Lung (tissue), 12 donors: ENCODE data around the gene EPHB2. TPM values are rescaled to one million over a fixed set of nuclear protein-coding genes. Genes with fewer than 3 reads are reported as not detected.

ENCODE experiments used
- ATAC-seq: fragments of 200-7000 bp; cut with Tn5 transposase; one replicate; pipeline ENCODE4 v1.9.1; 2020; ENCODE audit warnings: moderate number of reproducible peaks; ENCODE audit not compliant: insufficient read depth, low FRiP score
- DNase-seq, 3 donors: peaks; one replicate each; pipeline ENCODE4 v3.0.0-alpha.2; 2013 to 2017
- H3K27ac ChIP-seq, 2 donors: one replicate each; pipeline ENCODE4 v1.5.1; 2013; ENCODE audit warnings: mild to moderate bottlenecking in 2 of 2, moderate library complexity in 2 of 2, control low read depth in 1 of 2, inconsistent platforms in 1 of 2, low read depth in 1 of 2, low read length in 1 of 2
- H3K27me3 ChIP-seq, 3 donors: one replicate each; pipeline ENCODE4 v1.5.1; 2013; ENCODE audit warnings: low read length in 2 of 3; ENCODE audit not compliant: control insufficient read depth in 3 of 3, insufficient read depth in 3 of 3
- H3K36me3 ChIP-seq, 4 donors: one replicate each; pipeline ENCODE4 v1.5.1; 2013; ENCODE audit warnings: low read length in 4 of 4, mild to moderate bottlenecking in 1 of 4, moderate library complexity in 1 of 4; ENCODE audit not compliant: control insufficient read depth in 4 of 4, insufficient read depth in 4 of 4
- H3K4me1 ChIP-seq, 5 donors: one replicate each; pipeline ENCODE4 v1.5.1; 2013; ENCODE audit warnings: low read length in 5 of 5, mild to moderate bottlenecking in 2 of 5, moderate library complexity in 1 of 5; ENCODE audit not compliant: control insufficient read depth in 5 of 5, insufficient read depth in 5 of 5
- H3K4me3 ChIP-seq: one replicate; pipeline ENCODE4 v1.5.1; 2013; ENCODE audit warnings: mild to moderate bottlenecking, control low read depth, moderate library complexity
- H3K9ac ChIP-seq, 2 donors: one replicate each; pipeline ENCODE4 v1.5.1; 2013; ENCODE audit warnings: low read length in 2 of 2, control low read depth in 1 of 2; ENCODE audit not compliant: insufficient read depth in 1 of 2
- H3K9me3 ChIP-seq, 4 donors: one replicate each; pipeline ENCODE4 v1.5.1; 2013; ENCODE audit warnings: low read length in 3 of 4, mild to moderate bottlenecking in 1 of 4, moderate library complexity in 1 of 4; ENCODE audit not compliant: control insufficient read depth in 4 of 4, insufficient read depth in 3 of 4
- WGBS, 2 donors: extraction: QIAGEN DNeasy Blood & Tissue Kit; methylation state at CpG; one replicate each; pipeline ENCODE4 v1.1.7; 2013; 5-methylcytosine and 5-hydroxymethylcytosine counted together
- polyA plus RNA-seq, 2 donors: library from polyadenylated mRNA; stranded (reverse); fragments of 200-250 nt; gene quantifications; one replicate each; pipeline ENCODE4 v1.2.1, GENCODE V29; 2013
- total RNA-seq, 2 donors: library from RNA; depleted of rRNA in 1 of 2; stranded (reverse); fragments of >200 nt in 1 of 2; gene quantifications; one replicate each; pipeline ENCODE4 v1.2.1, GENCODE V29; 2014 to 2021
- TF ChIP-seq, protein P1 (sequence below): IDR thresholded peaks from 2 replicates; pipeline ENCODE4 v1.5.1; 2012; ENCODE audit warnings: mild to moderate bottlenecking; ENCODE audit errors: control extremely low read depth, extremely low read depth
- donor health status: control.
- donor health status: control.
- donor health status: Bipolar disorder and iron deficiency.
- donor health status: healthy.
- donor health status: DM: yes; HTN: yes; CAD: no.

The EPHB2 gene
- total and polyA plus RNA-seq, 4 donors, result 1.2 to 8.5 (median 5.8) TPM

DNA sequence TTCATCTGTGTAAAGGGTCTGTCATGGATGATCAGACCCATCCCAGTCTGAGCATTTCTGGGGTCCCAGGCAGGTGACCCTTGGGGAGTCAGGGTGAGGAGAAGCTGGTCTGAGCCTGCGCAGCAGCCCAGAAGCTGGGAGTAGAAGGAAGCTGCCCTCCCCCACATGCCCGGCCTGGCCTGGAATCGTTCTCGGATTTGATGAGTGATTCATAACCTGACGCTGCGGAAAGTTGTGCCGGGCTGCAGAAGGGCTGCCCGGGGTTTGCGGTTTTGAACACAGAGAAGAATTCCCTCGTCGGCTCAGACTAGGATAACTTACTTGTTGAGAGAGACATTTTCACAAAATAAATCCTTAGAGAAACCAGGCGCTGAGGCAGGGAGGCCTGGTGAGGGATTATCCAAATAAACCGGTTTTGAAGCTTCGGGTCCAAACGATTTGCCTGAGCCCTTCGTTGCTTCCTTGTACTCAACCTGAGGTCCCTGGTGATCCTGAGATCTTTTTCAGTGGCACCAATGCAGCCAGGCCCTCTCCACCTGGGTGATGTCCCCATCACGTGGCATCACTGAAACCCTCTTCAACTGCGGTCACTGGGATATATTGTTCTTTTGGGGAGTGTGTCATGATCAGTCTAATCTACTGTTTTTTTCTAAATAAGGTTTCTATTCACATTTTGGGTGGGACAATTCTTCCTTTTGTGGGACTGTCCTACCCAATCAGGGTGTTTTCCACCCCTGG, 29.2 kb downstream of the EPHB2 start:
- Histone ChIP-seq H3K9ac (no peak overlapping the region), H3K4me3 (no peak overlapping the region), H3K27ac (no peak overlapping the region), H3K9me3 (no peaks in the 10 kb centered on the region), H3K36me3 (no peaks in the 10 kb centered on the region), H3K27me3 (no peaks in the 10 kb centered on the region), H3K4me1 (peaks cover 0 to 10% (median 0%) of the 10 kb centered on the region in 5 donors)
- ATAC-seq (no peak), DNase-seq (peak in 1 of 3 donors; percentile 28)
- TF ChIP-seq, protein P1, sequence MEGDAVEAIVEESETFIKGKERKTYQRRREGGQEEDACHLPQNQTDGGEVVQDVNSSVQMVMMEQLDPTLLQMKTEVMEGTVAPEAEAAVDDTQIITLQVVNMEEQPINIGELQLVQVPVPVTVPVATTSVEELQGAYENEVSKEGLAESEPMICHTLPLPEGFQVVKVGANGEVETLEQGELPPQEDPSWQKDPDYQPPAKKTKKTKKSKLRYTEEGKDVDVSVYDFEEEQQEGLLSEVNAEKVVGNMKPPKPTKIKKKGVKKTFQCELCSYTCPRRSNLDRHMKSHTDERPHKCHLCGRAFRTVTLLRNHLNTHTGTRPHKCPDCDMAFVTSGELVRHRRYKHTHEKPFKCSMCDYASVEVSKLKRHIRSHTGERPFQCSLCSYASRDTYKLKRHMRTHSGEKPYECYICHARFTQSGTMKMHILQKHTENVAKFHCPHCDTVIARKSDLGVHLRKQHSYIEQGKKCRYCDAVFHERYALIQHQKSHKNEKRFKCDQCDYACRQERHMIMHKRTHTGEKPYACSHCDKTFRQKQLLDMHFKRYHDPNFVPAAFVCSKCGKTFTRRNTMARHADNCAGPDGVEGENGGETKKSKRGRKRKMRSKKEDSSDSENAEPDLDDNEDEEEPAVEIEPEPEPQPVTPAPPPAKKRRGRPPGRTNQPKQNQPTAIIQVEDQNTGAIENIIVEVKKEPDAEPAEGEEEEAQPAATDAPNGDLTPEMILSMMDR, result no peak
- 63 to 77% methylated on average over 18 of the region's 18 CpGs for WGBS, 2 donors

DNA sequence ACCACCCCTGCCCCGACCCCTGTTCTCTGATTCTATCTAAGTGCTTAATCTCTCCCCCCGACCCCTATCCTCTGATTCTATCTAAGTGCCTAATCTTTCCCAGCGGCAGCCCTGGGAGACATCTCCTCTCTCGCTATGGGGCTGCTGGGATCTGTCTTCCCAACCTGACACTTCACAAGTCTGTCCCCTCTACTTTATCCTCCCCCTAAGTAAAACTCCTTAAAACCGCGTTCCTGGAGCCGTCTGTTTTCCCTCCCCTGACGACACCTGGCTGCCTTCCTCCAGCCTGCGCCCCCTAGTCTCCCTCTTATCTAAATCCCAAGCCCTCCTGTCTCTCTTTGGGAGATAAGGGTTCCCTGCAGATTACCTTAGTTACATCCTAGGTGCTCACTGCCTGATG, 30.5 kb downstream of the EPHB2 start:
- Histone ChIP-seq H3K4me1 (peaks cover 0 to 8% (median 0%) of the 10 kb centered on the region in 5 donors), H3K27ac (no peak overlapping the region), H3K27me3 (no peaks in the 10 kb centered on the region), H3K4me3 (no peak overlapping the region), H3K9me3 (no peaks in the 10 kb centered on the region), H3K36me3 (no peaks in the 10 kb centered on the region), H3K9ac (no peak overlapping the region)
- DNase-seq (no peak), ATAC-seq (no peak)
- TF ChIP-seq, protein P1, result no peak
- WGBS, 2 donors, result 78 to 85% methylated on average over 9 of the region's 9 CpGs

DNA sequence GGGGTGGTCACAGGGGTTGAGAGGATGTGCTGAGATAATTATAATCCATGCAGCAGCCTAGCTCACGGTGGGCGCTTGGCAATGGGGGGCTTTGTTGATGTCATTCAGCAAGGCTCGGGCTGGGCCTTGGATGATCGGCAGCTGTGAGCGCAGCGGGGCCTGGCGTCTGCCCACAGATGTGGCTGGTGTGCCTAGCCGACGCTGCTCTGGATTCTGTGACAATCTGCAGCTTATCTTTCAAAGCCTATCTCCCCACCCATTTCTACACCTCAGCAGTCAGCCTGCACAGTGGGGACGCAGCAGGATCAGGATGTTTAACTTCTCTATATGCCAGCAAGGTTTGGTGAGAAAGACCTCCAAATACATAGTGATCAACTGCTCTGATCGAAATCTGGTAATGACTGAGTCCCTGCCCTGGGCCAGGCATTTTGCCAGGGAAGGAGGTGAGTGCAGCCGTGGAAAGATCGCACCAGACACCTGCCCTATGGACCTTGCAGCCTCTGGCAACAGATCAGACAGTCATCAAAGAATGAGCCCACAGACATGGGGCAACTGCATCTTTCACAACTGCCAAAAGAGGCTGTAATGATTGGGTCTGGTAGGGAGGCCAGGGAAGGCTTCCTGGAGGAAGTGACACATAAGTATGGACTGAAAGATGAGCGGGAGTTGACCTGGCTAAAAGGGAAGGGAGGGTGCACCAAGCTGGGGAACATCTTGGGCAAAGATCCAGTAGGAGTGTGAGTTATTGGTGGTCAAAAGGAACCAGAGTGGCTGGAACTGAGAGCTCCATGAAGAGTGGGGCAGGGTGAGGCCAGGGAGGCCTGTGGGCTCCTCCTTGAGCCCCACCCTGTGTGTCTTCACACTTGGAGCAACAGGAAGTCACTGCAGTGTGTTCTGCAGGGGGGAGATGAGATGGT, 35.3 kb downstream of the EPHB2 start:
- no peak overlapping the region for H3K9ac ChIP-seq
- H3K36me3 ChIP-seq, result no peaks in the 10 kb centered on the region
- H3K27me3 ChIP-seq, result no peaks in the 10 kb centered on the region
- DNase-seq (no peak), ATAC-seq (no peak)
- H3K4me3 ChIP-seq, result no peak overlapping the region
- no peak overlapping the region for H3K27ac ChIP-seq
- TF ChIP-seq, protein P1, result no peak
- WGBS, 2 donors, result 70 to 77% methylated on average over 14 of the region's 14 CpGs
- H3K9me3 ChIP-seq, result no peaks in the 10 kb centered on the region
- H3K4me1 ChIP-seq, result peaks cover 0 to 7% (median 6%) of the 10 kb centered on the region in 5 donors
